Stimulated activated CD4-positive, alpha-beta T cell treated with anti-CD3 and anti-CD28 coated beads, TNF-alpha, amount 100 ng/mL, for 4 hours (primary cell): ENCODE results near the gene ZNF845.
A peak's percentile ranks its signal among the peaks of the same experiment; 100 is the strongest.
"Not testable (repeated sequence)": the region's sequence is repeated elsewhere in the genome, so short reads cannot be mapped to it uniquely, and the experiment has no call there.

Experiments
- DNase-seq, 3 experiments: peaks; one replicate each; pipeline ENCODE4 v3.0.0-alpha.2; 2020; ENCODE audit warnings: low read depth in 3 of 3

ZNF845 gene

GRCh38 chr19:53381376-53381775, 47.8 kb downstream of the ZNF845 start:
- DNase-seq: no peak

GRCh38 chr19:53388168-53388567, 54.6 kb downstream of the ZNF845 start:
- no peak for DNase-seq

- DNase-seq: no peak
These were observed 55.4 kb downstream of the ZNF845 start for GRCh38 chr19:53388904-53389303.

GRCh38 chr19:53389571-53389970, 56.0 kb downstream of the ZNF845 start:
- DNase-seq: no peak

- no peak for DNase-seq
These were observed 56.4 kb downstream of the ZNF845 start for GRCh38 chr19:53389978-53390377.

GRCh38 chr19:53394522-53394973, 61.0 kb downstream of the ZNF845 start:
- DNase-seq: no peak

- DNase-seq: peak; percentile 93 to 97 (median 95)
These were observed 61.7 kb downstream of the ZNF845 start, which contains the start of gene ZNF765 for GRCh38 chr19:53394974-53395839. Gene ZNF765 (plus strand): TSS chr19:53395149. CDS start chr19:53398016, 2,867 bp downstream.

- not testable (repeated sequence) for DNase-seq
These were observed 62.4 kb downstream of the ZNF845 start for GRCh38 chr19:53395840-53396524.

GRCh38 chr19:53396525-53396868, 62.9 kb downstream of the ZNF845 start:
- DNase-seq: no peak

- not testable (repeated sequence) for DNase-seq
These were observed 64.4 kb downstream of the ZNF845 start for GRCh38 chr19:53397918-53398317.
